GM19328 (cell line): ENCODE results near the gene SCD.
"Not testable (repeated sequence)": the region's sequence is repeated elsewhere in the genome, so short reads cannot be mapped to it uniquely, and the experiment has no call there.

Experiments
- ATAC-seq: cut with Tn5 transposase; IDR thresholded peaks from one replicate; pipeline ENCODE4 v1.9.1; 2021; ENCODE audit warnings: mild to moderate bottlenecking, moderate library complexity; ENCODE audit not compliant: unreplicated experiment

Gene SCD

DNA sequence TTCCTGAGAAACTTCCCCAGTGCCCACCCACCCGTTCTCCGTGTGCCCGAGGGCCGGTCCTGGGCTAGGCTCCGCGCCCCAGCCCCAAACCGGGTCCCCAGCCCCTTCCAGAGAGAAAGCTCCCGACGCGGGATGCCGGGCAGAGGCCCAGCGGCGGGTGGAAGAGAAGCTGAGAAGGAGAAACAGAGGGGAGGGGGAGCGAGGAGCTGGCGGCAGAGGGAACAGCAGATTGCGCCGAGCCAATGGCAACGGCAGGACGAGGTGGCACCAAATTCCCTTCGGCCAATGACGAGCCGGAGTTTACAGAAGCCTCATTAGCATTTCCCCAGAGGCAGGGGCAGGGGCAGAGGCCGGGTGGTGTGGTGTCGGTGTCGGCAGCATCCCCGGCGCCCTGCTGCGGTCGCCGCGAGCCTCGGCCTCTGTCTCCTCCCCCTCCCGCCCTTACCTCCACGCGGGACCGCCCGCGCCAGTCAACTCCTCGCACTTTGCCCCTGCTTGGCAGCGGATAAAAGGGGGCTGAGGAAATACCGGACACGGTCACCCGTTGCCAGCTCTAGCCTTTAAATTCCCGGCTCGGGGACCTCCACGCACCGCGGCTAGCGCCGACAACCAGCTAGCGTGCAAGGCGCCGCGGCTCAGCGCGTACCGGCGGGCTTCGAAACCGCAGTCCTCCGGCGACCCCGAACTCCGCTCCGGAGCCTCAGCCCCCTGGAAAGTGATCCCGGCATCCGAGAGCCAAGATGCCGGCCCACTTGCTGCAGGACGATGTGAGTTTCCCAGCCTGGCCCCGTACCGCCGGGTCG is at the start of gene SCD:
Gene SCD, plus strand, starts transcription at position 469 of the 803 bp plus-strand sequence. Its CDS starts 272 bp downstream, at position 741.
- ATAC-seq, result peak; percentile 83

DNA sequence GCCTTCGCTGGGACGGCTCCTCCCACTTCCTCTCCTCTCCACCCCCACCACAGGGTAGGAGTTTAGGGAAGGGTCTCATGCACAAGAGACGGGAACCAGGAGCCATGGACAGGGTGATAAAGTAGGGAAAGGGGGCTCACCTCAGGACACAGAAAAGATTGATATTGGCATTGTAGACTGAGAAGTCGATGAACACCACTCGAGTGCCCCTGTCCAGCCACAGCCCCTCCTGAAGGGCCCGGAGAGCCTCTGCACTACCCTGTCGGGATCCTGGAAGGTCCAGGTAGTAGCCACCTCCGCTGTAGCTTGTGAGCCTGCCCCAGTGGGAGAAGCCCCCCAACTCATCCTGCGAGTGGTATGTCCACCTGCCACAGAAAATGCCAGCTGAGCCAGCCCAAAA is 49.8 kb upstream of the SCD start:
- ATAC-seq, result no peak

DNA sequence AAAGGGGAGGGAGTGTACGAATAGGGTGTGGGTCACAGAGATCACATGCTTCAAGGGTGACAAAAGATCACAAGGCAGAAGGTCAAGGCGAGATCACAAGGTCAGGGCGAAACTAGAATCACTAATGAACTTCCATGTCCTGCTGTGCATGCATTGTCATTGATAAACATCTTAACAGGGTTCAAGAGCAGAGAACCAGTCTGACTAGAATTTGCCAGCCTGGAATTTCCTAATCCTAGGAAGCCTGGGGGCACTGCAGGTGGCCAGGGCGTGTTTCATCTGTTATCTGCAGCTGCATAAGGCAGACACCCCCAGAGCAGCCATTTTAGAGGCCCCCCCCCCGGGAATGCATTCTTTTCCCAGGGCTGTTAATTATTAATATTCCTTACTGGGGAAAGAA is 45.9 kb upstream of the SCD start:
- not testable (repeated sequence) for ATAC-seq

DNA sequence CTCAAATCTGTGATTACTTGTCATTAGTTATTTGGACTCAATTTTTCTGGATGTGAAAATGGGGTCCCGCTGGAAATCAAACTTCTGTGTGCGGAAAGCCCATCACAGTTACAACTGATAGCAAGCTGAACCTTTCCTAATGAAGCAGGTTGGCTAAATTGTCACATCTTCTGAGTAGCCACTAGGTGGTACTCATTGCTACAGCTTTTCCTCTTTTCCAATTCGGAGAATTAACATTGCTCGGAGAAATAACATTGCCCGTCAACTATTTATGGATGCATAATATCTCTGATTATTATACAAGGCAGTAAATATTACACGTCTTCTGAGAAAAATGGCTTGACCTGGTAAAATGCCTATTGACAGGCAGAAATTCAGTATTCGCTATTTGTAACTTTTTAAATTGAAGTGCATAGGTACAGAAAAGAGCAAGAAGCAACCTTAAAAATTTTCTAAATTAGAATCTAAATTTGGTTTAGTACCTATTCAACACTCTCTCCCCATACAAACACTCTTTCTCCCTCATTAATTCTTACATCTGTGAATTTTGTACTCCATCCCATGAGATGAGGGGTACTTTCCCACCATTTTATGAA is 43.2 kb upstream of the SCD start:
- ATAC-seq, result no peak

DNA sequence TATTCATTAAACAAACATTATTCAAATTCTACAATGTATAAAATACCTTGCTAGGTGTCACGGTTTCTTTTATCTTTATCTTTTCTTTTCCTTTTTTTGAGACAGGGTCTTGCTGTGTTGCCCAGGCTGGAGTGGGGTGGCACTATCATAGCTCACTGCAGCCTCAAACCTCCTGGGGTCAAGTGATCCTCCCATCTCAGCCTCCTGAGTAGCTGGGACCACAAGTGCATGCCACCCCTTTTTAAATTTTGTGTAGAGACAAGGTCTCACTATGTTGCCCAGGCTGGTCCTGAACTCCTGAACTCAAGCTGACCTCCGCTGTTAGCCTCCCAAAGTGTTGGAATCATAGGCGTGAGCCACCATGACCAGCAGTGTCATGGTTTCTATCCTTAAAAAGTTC is 42.6 kb upstream of the SCD start:
- ATAC-seq, result no peak

DNA sequence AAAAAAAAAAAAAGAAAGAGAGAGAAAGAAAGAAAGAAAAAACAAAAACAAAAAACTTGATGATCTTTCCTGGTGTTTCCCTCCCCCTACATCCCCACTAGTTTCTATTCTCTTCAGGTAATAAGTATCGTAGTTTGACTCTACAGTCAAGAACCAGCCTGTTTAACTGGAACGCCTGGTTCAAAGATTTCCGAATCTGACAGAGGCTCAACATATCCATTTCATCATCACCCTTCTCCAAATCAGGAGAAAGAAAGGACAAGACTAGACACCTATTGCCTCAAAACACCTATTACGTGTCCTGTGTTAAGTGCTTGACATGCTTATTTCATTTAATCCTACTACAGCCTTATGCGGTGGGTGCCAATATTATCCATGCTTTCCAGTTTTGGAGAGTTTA is 40.2 kb upstream of the SCD start:
- no peak for ATAC-seq

DNA sequence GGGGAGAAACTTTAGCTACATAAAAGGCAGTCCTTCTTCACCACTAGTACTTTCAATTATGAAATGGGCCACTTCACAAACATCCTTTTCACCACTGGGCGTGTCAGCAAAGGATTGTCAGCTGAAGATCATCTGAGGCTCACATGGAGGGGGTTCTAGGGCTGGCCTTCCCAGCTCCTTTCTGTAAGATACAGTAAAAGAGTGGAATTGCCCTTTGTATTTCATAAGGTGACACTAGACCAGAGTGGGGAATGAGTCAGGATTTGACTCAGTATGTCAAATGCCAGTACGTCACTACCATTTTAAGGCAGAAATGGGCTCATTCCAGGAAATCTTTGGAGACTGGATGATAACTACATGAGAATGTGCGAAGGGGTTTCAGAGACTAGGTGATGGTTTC is 39.3 kb upstream of the SCD start:
- no peak for ATAC-seq

DNA sequence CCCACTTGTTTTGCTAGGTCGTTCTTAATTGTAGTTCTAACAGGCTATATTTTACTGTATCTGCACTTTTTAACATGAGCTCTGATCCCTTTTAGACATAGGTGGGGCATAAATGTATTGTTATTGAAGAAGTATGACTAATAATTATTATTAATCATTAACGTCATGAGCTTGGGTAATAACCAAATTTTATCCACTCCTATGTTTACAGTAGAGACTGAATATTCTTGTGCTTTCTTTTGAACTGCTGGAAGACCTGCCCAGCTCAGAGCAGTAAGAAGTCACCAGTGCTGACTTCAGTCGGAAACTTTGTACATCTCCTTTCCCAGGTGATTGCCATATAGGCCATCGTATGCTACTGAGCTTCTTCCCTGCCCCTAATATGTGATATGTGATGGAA is 35.7 kb upstream of the SCD start:
- no peak for ATAC-seq

DNA sequence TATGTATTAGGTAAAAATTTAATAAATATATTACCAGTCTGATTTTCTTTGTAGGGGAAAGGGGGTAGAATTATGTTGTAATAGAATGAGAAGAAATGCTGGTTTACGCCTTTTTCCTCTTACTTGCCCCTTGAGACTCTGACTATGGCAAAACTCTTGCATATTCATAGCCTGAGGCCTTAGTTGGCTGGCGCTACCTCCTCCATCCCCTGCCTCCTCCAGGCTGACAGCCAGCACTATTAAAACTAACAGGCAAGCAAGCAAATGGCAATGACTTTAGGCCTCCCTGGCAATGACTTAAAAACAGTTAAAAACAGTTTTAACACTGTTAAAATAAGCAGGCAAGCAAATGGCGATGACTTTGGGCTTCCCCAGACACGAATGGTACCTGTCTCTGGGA is 31.4 kb upstream of the SCD start:
- no peak for ATAC-seq

DNA sequence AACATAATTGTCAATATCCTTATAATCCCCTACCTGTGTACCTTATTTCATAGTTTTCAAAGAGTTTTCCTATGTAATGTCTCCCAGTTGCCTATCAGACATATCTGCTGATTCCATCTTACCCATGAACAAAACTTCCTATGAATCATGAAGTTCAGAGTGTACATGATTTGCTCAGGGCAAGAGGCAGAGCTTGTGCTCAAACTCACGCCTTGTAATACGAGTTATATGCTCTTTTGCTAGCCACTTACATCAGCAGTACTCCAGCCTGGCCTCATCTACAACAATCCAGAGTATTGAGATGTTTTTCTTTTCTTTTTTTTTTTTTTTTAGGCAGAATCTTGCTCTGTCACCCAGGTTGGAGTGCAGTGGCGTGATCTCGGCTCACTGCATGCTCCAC is 28.8 kb upstream of the SCD start:
- no peak for ATAC-seq

DNA sequence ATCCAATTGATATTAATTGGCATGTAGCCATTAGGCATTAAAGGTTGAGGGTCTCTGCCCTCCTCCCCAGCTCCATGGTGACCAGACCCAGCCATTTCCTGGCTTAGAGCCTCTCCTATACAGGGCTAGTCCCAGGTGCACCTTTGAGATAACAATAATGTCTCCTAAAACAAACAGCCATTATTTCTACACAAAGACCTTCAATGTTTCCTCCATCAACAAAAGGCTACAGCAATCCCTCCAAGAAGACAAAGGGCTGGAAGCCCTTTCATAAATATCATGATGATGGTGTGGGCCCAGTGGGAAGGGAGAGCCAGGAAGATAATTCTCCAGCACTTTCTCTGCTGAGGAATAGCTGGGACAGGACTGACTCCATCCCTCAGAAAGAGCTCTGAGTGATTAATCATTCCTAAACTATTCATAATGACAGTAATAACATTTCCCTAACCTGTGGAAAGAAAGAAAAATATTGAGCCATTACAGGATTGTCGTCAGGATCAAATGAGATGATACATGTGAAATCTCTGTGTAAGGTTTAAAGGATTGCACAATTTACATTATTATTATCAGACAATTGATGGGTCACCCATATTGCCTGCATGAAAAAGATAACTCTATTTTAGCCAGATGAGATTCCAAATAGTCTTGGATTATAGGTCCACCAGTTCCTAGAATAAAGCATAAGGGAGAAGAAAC is 27.2 kb upstream of the SCD start:
- no peak for ATAC-seq

DNA sequence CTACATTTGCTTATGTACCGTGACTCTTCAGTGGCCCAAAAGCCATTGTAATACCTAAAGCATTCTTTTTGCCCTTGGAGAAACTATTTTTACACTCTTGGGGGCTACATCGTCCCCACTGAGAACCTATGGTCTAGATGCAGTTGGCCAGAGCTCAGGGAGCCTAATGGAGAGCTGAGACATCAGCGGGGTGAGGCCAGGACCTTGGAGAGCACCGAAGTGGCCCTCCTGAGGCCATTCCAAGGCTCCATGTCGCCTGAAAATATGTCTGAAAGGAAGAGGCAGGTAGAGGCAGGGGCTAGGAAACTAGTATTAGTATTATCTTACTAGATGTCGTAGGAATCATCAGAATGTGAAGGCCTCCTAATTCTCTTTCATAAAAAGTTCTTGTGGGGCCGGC is 21.9 kb upstream of the SCD start:
- no peak for ATAC-seq

DNA sequence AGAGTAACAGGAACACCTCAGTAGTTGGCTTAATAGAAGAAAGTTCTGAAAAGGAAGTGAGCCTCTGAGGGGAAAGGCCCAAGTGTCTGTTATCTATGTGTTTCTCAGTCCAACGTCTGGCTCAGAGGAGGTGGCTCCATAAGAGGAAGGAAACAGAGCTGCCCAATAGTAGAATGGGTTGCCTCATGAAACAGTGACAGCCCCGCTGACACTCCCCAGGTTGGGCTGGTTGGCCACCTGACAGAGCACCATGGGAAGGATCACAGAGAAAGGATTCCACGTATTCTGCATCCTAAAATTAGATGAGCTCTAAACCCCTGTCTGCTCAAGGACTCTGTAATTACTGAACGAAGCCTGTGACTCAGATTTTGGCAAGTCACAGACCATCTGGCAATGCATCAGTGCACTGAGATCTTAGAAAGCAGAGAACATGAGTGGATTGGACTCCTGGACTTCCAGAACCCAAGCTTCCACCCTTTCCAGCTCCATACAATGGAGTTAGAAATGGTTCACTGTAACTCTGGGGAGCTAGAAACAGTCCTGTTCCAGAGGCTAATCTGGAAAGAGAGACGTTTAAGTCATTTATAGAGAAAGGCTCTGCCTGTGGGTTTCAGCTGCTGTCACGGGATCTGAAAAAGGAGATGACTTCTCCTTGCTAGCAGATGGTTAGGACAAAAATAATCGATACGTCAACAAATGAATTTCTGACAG is 19.9 kb upstream of the SCD start:
- ATAC-seq, result peak; percentile 95

DNA sequence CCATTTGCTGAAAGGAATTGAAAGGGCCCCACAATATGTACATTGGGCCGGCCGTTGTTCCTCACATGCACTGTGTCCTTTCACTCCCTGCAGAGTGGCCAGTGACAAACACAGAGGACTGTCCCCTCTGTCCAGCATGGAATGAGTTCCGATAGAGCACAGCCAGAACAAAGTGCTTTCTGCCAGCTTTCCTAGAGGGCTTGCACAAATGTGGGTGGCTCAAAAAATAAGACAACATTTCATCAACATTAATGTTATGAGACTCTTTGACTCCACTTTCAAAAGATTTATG is 19.4 kb upstream of the SCD start:
- no peak for ATAC-seq

DNA sequence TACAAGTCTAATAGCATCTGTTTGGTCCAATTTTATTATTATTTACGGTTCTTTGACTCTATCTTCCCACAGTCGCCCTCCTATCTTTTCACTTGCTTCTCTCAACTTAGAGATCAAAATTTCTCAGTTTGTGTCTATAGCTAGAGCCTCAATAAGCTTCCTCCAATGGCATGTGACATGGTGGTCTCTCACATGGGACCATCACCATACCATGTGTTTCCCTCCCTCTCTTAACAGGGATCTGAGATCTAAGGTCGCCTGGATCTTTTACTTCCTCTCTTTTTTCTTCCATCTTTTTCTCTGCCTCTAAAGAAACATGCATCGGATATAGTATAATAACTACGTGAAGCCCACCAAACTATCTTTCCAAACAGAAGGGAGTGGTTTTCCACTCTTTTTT is 18.8 kb upstream of the SCD start:
- ATAC-seq, result no peak

DNA sequence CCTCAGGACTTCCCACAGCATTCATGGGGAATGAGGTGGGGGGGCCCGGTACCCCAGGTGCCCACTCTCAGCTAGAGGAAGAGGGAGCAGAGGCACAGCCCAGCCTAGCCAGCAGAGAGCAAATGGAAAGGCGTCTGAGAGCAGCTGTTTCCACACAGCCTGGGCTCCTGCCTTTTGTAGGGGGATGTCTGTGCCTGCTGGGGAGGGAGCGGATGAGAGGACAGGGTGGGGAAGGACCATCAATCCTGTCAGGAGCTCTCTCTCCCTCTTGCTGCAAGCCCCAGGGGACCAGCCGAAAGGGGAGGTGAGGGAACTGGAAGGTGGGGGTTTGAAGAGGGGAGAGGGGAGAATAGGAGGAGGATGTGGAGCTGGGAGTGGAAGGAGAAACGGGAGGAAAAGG is 17.0 kb upstream of the SCD start, which contains the start of gene PKD2L1:
Gene PKD2L1, minus strand, starts transcription at position 150 of the 400 bp plus-strand sequence. Its CDS starts 125 bp downstream, at position 25.
- no peak for ATAC-seq

DNA sequence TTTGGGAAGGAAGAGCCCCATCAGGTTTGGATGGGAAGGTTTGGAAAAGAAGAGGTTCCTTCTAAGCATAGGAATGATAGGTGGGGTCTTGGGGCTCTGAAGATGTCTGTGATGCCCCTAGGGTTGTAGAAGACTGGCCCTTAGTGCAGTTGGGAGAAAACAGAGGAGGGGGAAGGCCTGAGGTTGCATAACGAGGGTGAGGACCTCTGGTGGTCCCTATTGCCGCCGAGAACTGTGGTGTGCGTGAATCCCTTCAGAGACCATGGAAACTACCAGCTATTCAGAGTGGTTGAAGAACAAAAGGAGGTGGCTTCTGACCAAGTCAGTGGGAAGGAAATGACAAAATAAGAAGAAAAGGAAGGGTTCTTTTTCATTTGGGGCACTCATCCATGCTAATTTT is 13.9 kb upstream of the SCD start:
- ATAC-seq, result no peak

DNA sequence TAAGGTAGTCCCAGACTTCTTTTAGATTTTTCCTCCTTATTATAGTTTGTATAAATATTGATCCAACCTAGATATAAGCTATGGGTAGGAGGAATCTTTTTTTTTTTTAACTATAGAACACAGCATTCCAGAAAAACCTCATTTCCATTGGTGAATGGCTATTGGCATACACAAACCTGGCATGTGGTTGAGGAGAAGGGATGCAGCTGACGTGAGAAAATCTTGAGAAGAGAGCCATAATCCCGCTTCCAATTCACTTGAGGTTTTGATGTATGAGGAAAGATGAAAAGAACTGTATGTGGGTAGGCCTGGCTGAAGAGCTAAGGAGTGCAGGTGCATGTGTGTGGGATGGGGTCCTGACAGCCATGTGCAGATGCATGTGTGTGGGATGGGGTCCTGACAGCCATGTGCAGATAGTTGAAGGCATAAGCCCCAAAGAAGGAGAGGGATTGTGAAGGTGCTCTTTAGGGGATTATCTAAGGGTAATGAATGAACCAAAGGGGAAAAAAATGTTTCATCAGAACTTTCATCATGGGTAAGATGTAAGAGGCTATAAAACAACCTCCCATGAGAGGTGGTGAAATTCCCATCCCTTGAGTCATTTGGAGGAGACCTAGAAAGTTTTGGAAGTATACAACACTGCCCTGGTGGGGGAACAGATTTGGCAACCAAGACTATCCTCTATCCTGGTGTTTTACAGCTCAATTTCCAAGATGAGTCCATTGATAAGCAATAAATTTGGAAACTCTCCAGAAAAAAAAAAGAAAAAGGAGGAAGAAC is 13.2 kb upstream of the SCD start:
- no peak for ATAC-seq

DNA sequence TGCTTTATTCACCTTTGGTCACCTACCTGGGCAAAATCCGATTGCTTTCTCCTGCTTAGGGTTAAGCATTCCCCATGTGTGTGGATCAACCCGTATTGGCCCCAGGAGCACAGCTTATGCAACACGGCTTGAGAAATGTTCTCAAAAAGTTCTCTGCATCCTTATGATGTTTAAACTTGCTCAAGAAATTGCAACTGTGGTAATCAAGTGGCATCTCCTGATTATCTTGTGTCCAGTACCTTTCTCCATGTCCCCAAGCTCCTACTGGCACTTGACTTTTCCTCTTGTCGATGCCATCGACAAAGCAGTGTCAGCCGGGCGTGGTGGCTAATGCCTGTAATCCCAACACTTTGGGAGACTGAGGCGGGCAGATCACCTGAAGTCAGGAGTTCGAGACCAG is 12.3 kb upstream of the SCD start:
- ATAC-seq, result no peak

DNA sequence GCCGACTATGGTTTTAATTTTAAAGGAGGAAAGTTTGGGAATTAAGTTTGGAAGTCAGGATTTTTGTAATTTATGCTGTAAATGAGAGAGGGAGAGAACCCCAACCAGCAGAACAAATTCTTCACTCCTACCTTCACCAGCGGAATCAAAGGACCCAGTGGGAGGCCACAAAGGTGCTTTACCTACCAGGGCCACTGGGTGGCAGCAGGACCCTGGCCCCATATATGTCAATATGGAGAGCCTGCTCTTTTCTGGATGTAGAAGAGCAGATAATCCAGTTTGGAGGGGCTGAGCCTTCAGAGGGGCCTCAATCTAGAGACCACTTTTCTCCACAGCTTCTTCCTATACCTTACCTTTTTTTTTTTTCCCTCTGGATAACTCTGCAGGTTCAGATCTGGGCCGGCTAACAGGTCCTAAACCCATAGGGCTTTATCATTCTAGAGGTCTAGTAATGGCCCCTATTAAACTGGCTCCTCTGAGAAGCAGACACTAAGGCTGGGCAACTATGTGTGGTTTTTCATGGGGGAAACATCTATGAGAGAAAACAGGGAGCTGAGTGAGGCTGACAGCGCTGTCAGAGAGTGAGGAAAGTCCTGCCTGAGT is 8.5 kb upstream of the SCD start:
- ATAC-seq, result no peak
